GM18870 (cell line): ENCODE measurements around the gene CSTPP1.
"Not testable (repeated sequence)": the region's sequence is repeated elsewhere in the genome, so short reads cannot be mapped to it uniquely, and the experiment has no call there.

Experiments
- ATAC-seq: cut with Tn5 transposase; IDR thresholded peaks from one replicate; pipeline ENCODE4 v1.9.1; 2021; ENCODE audit warnings: moderate library complexity; ENCODE audit not compliant: unreplicated experiment

Gene CSTPP1

GRCh38 chr11:47033439-47033838 lies 96.9 kb downstream of the CSTPP1 start:
- no peak for ATAC-seq

GRCh38 chr11:47034091-47034490 lies 97.5 kb downstream of the CSTPP1 start:
- ATAC-seq, result no peak

- ATAC-seq, result no peak
These were observed 98.5 kb downstream of the CSTPP1 start for GRCh38 chr11:47035108-47035507.

- ATAC-seq, result no peak
These were observed 107.6 kb downstream of the CSTPP1 start for GRCh38 chr11:47044119-47044518.

GRCh38 chr11:47047972-47048371 lies 111.4 kb downstream of the CSTPP1 start:
- ATAC-seq, result no peak

GRCh38 chr11:47050284-47050683 lies 113.7 kb downstream of the CSTPP1 start:
- no peak for ATAC-seq

- ATAC-seq, result no peak
These were observed 114.7 kb downstream of the CSTPP1 start for GRCh38 chr11:47051217-47051616.

- no peak for ATAC-seq
These were observed 115.6 kb downstream of the CSTPP1 start for GRCh38 chr11:47052165-47052564.

GRCh38 chr11:47052576-47052975 lies 116.0 kb downstream of the CSTPP1 start:
- no peak for ATAC-seq

GRCh38 chr11:47055534-47055933 lies 119.0 kb downstream of the CSTPP1 start:
- ATAC-seq, result no peak

- ATAC-seq, result no peak
These were observed 119.8 kb downstream of the CSTPP1 start for GRCh38 chr11:47056261-47056915.

- ATAC-seq, result no peak
These were observed 120.8 kb downstream of the CSTPP1 start for GRCh38 chr11:47057365-47057764.

- ATAC-seq, result no peak
These were observed 124.2 kb downstream of the CSTPP1 start for GRCh38 chr11:47060807-47061206.

- no peak for ATAC-seq
These were observed 125.0 kb downstream of the CSTPP1 start for GRCh38 chr11:47061429-47062178.

GRCh38 chr11:47062736-47063135 lies 126.2 kb downstream of the CSTPP1 start:
- no peak for ATAC-seq

GRCh38 chr11:47067401-47067800 lies 130.8 kb downstream of the CSTPP1 start:
- no peak for ATAC-seq

GRCh38 chr11:47070769-47071168 lies 134.2 kb downstream of the CSTPP1 start:
- ATAC-seq, result no peak

- no peak for ATAC-seq
These were observed 134.8 kb downstream of the CSTPP1 start for GRCh38 chr11:47071341-47071740.

GRCh38 chr11:47071791-47072261 lies 135.3 kb downstream of the CSTPP1 start:
- no peak for ATAC-seq

- ATAC-seq, result no peak
These were observed 142.4 kb downstream of the CSTPP1 start for GRCh38 chr11:47078751-47079521.

GRCh38 chr11:47080775-47081174 lies 144.2 kb downstream of the CSTPP1 start:
- ATAC-seq, result not testable (repeated sequence)

- ATAC-seq, result no peak
These were observed 147.4 kb downstream of the CSTPP1 start for GRCh38 chr11:47083913-47084312.
